ENCODE data around the gene ARHGEF4.

ARHGEF4 gene

GRCh38 chr2:131044757-131045150 is 208.0 kb downstream of the ARHGEF4 start:
- DNase-seq (ENCODE audit: low read depth): no peak
- no peak for TF ChIP-seq CTCF (IDR thresholded peaks at IDR 0.05; ENCODE audit: control insufficient read depth, insufficient read depth, low read depth, low read length, missing control alignments)

GRCh38 chr2:131045286-131046027 is 208.7 kb downstream of the ARHGEF4 start:
- no peak for TF ChIP-seq CTCF (IDR thresholded peaks at IDR 0.05; ENCODE audit: control insufficient read depth, insufficient read depth, low read depth, low read length, missing control alignments)
- no peak for DNase-seq (ENCODE audit: low read depth)
- no peak overlapping the region for H3K4me3 ChIP-seq (ENCODE audit: control insufficient read depth, low read depth, low read length)

More at GRCh38 chr2:131044757-131045150, 208.0 kb downstream of the ARHGEF4 start:
- no peak overlapping the region for H3K4me3 ChIP-seq (ENCODE audit: control insufficient read depth, low read depth, low read length)

- H3K4me3 ChIP-seq (ENCODE audit: control insufficient read depth, low read depth, low read length): no peak overlapping the region
- DNase-seq (ENCODE audit: low read depth): no peak
- no peak for TF ChIP-seq CTCF (IDR thresholded peaks at IDR 0.05; ENCODE audit: control insufficient read depth, insufficient read depth, low read depth, low read length, missing control alignments)
Observed at GRCh38 chr2:131046028-131046917, 209.6 kb downstream of the ARHGEF4 start.

- no peak for DNase-seq (ENCODE audit: low read depth)
- H3K4me3 ChIP-seq (ENCODE audit: control insufficient read depth, low read depth, low read length): no peak overlapping the region
- no peak for TF ChIP-seq CTCF (IDR thresholded peaks at IDR 0.05; ENCODE audit: control insufficient read depth, insufficient read depth, low read depth, low read length, missing control alignments)
Observed at GRCh38 chr2:131046918-131047652, 210.4 kb downstream of the ARHGEF4 start.

- no peak for TF ChIP-seq CTCF (IDR thresholded peaks at IDR 0.05; ENCODE audit: control insufficient read depth, insufficient read depth, low read depth, low read length, missing control alignments)
- no peak overlapping the region for H3K4me3 ChIP-seq (ENCODE audit: control insufficient read depth, low read depth, low read length)
- no peak for DNase-seq (ENCODE audit: low read depth)
Observed at GRCh38 chr2:131047920-131048560, 211.3 kb downstream of the ARHGEF4 start.

GRCh38 chr2:131048641-131049040 is 211.9 kb downstream of the ARHGEF4 start:
- TF ChIP-seq CTCF (IDR thresholded peaks at IDR 0.05; ENCODE audit: control insufficient read depth, insufficient read depth, low read depth, low read length, missing control alignments): no peak
- H3K4me3 ChIP-seq (ENCODE audit: control insufficient read depth, low read depth, low read length): no peak overlapping the region
- DNase-seq (ENCODE audit: low read depth): no peak
